Nasal cavity respiratory epithelium epithelial cell of viscerocranial mucosa (primary cell): ENCODE measurements around the gene MAGEB6. TPM values are rescaled to one million over a fixed set of nuclear protein-coding genes. Genes with fewer than 3 reads are reported as not detected.

Experiments
- total RNA-seq: library from RNA; depleted of rRNA; stranded (reverse); fragments of >200 nt; gene quantifications from 2 replicates; pipeline ENCODE4 v1.2.3, GENCODE V29; 2014

The MAGEB6 gene
- not detected in 2 replicates for total RNA-seq

GRCh38 chrX:26192204-26192603 is at the start of gene MAGEB6:
Gene MAGEB6 (plus strand): TSS chrX:26192440. CDS start chrX:26193847, 1,407 bp downstream.

GRCh38 chrX:26160301-26160700 is 31.9 kb upstream of the MAGEB6 start, which contains the start of gene MAGEB6B:
Gene MAGEB6B (plus strand): TSS chrX:26160601. CDS start chrX:26160601, 0 bp downstream.

GRCh38 chrX:26215869-26216268 is 23.6 kb downstream of the MAGEB6 start, which contains the start of gene MAGEB5:
Gene MAGEB5 (plus strand): TSS chrX:26216169. CDS start chrX:26217302, 1,133 bp downstream.

Other genes starting within 250 kb of the MAGEB6 start
- not detected in 2 replicates for gene MAGEB18, start 54.1 kb upstream of the MAGEB6 start, total RNA-seq
- gene MAGEB6B, start 31.8 kb upstream of the MAGEB6 start, total RNA-seq: not detected in 2 replicates
- gene MAGEB5, start 23.7 kb downstream of the MAGEB6 start, total RNA-seq: not detected in 2 replicates